Suprapubic skin (tissue), 3 donors: ENCODE measurements around the gene METAP1.

Experiments
- CTCF ChIP-seq, 2 donors: fragments of 200-600 bp in 1 of 2; fragments of 450-650 bp in 1 of 2; sonication (generic) in 1 of 2; IDR thresholded peaks; one replicate each; pipeline ENCODE4 v1.5.1; 2016 to 2019; ENCODE audit warnings: antibody characterized with exemption in 2 of 2, mild to moderate bottlenecking in 1 of 2, moderate library complexity in 1 of 2
- POLR2A ChIP-seq, 2 donors: fragments of 450-650 bp; IDR thresholded peaks; one replicate each; pipeline ENCODE4 v1.6.1; 2017; ENCODE audit warnings: antibody characterized with exemption in 2 of 2, mild to moderate bottlenecking in 2 of 2, moderate library complexity in 2 of 2

DNA sequence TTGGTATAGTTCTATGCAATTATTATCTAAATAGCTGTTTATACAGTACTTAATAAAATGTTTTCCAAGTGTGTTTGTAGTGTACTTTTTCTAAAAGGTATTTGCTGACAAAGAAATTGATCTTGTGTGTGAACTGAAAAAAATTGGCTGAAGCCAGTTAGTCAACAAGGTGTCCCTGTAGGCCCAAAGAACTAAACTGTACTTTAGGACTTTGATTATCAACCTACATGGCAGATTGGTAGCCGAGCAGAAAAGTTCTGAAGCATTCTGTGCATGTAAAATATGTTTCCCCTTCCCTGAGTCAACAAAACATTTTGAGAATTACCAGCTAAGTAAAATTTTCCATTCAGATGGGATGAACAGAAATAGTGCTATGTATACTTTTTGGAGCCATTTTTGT is 72.1 kb downstream of the METAP1 start:
- no peak for TF ChIP-seq CTCF (IDR thresholded peaks at IDR 0.05)
- no peak for TF ChIP-seq POLR2A (IDR thresholded peaks at IDR 0.05)
